Activated CD4-positive, alpha-beta T cell treated with anti-CD3 and anti-CD28 coated beads, Interleukin-2, Interleukin-6, amounts not matched to agents 100 ng/mL and 50 ng/mL, durations not matched to agents 16 hours and 8 hours (primary cell): Measurements from ENCODE around the gene CCT8L2.
"Not testable (repeated sequence)": the region's sequence is repeated elsewhere in the genome, so short reads cannot be mapped to it uniquely, and the experiment has no call there.

Experiments
- DNase-seq: peaks from one replicate; pipeline ENCODE4 v3.0.0-alpha.2; 2020

Gene CCT8L2

DNA sequence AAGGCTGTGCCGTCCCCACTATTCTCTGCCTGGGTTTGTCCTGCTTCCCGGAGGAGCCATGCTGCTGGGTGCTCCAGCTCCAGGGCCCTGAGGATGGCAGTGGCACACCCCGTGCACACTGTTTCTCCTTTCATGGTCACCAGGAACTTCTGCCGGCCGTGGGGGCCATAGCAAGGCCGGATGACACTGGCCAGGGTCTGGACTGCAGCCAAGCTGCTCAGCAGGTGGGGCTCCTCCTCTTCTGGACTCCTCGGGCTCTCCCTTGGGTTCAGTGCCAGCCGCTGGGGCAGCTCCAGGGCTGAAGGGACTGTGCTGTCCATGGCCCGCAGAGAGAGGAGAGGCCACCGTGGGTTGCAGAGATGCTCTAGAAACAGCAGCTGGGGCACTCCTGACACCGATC, 379 bp downstream of the CCT8L2 start:
- DNase-seq, result not testable (repeated sequence)

DNA sequence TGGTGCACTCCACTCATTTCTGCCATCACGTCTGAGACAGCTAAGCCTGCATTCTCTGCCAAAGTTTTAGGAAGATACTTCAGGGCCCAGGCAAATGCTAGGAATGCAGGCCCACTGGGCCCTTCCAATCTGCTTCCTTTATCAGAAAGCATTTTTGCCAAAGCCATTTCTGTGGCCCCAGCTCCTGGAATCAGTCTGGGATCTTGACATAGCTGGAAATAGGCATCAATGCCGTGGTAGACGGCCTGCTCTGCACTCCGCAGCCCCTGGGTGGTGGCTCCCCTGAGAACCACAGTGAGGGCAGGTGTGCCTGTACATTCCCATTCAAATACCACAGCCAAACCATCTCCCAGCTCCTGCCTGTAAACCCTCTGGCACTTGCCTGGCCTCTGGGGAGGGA, 1.5 kb downstream of the CCT8L2 start:
- not testable (repeated sequence) for DNase-seq

DNA sequence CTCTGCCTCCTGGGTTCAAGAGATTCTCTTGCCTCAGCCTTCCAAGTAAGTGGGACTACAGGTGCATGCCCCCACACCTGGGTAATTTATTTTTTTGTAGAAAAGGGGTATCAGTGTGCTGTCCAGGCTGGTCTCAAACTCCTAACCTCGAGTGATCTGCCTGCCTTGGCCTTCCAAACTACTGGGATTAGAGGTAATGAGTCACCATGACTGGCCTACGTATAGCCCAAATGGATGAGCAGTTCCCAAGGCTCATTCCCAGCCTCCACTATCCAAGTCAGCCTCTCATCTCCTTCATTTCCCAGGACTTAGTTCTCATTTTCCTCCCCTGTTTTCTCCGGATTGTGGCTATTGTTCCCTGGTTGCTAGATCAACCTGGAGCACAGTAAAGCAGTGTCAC, 5.6 kb downstream of the CCT8L2 start:
- DNase-seq, result no peak

DNA sequence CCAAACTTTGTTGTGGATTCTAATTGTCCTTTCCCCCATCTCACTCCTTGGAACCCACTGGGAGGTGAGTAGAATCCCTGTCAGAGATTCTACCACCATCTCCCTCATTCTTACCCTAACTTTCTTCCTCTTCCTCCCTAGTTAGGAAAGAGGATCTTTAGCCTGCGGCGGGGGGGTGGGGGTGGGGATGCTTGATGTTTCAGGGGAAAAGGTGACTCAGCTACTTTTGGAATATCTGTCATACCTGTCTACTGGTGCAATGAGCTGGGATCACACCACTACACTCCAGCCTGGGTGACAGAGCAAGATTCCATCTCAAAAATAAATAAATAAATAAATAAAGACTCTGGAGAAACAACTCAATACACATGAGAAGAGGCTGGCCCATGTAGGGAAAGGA, 6.4 kb downstream of the CCT8L2 start:
- no peak for DNase-seq

DNA sequence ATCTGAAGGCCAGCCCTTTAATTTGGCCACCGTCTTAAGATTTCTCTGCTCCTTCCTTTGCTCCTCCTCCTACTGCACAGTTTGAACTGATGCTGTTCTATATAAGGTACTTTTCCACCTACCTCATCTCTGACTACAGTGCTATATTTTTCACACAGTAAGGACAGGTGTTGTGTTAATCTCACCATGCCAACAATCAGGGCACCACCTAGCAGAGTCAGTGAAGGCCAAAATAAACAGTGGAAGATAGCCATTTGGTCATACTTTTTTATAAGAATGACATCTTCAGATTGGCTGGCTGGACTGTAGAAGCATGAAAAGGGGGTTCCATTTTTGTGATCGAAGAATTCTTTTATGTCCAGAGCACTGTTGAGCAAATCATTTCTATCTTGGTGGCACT, 11.7 kb downstream of the CCT8L2 start:
- not testable (repeated sequence) for DNase-seq

DNA sequence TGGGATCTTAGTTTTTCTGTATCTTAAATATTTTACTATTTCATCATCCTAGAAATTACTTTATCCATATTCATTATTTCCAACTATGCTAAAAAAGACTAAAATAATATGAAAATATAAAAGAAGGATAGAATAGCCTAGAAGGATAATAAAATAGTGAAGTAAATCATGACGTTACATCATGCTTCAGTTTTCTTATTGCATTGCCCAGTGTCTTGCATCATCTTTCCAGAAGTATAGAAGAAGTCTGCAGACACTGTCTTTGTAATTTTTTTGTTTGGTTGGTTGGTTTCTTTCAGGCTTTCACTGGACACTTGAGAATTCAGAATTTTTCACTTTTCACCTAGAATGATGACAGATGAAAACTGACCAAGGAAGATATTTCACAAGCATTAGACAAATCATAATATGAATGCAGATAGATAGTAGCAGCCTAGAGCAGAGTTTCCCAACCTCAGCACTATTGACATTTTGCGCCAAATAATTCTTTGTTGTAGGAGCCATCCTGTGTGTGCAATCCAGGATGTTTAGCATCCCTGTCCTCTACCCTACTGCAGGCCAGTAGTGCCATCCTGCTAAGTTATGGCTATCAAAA, 23.3 kb downstream of the CCT8L2 start:
- DNase-seq, result not testable (repeated sequence)

DNA sequence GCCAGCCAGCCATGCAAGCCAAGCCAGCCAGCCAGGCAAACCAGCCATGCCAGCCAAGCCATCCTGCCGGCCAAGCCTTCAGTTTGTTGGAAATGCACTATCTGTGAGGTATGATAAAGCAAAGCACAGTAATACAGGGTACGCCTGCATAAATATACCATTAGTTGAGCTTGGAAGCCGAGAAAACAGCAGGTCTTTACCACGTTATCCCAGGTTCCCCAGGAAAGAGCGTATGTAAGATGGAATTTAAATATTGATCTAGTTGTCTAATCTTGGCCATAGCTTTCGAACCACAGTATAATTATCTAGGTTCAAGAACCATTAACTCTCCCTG, 24.2 kb downstream of the CCT8L2 start:
- DNase-seq, result no peak

DNA sequence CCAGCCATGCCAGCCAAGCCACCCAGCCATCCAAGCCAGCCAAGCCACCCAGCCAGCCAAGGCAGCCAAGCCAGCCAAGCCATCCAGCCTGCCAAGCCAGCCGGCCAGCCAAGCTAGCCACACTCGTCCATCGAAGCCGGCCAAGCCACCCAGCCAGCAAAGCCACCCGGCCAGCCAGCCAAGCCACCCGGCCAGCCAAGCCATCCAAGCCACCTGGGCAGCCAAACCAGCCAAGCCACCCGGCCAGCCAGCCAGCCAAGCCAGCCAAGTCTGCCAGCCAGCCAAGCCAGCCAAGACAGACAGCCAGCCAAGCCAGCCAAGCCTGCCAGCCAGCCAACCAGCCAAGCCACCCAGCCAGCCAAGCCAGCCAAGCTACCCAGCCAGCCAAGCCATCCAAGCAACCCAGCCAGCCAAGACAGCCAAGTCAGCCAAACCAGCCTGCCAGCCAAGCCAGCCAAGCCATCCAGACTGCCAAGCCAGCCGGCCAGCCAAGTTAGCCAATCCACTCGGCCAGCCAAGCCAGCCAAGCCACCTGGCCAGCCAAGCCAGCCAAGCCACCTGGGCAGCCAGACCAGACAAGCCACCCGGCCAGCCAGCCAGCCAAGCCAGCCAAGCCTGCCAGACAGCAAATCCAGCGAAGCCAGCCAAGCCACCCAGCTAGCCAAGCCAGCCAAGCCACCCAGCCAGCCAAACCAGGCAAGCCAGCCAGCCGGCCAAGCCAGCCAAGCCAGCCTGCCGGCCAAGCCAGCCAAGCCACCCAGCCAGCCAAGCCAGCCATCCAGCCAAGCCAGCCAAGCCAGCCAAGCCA, 24.8 kb downstream of the CCT8L2 start:
- DNase-seq, result not testable (repeated sequence)

DNA sequence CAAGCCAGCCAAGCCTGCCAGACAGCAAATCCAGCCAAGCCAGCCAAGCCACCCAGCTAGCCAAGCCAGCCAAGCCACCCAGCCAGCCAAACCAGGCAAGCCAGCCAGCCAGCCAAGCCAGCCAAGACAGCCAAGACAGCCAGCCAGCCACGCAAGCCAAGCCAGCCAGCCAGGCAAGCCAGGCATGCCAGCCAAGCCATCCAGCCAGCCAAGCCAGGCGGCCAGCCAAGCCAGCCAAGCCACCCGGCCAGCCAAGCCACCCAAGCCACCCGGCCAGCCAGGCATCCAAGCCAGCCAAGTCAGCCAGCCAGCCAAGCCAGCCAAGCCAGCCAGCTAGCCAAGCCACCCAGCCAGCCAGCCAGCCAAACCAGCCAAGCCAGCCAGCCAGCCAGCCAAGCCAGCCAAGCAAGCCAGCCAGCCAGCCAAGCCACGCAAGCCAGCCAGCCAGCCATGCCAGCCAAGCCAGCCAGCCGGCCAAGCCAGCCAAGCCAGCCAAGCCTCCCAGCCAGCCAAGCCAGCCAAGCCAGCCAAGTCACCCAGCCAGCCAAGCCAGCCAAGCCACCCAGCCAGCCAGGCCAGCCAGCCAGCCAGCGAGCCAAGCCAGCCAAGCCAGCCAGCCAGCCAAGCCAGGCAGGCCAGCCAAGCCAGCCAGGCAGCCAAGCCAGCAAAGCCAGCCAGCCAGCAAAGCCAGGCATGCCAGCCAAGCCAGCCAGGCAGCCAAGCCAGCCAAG, 26.0 kb downstream of the CCT8L2 start:
- DNase-seq, result not testable (repeated sequence)

DNA sequence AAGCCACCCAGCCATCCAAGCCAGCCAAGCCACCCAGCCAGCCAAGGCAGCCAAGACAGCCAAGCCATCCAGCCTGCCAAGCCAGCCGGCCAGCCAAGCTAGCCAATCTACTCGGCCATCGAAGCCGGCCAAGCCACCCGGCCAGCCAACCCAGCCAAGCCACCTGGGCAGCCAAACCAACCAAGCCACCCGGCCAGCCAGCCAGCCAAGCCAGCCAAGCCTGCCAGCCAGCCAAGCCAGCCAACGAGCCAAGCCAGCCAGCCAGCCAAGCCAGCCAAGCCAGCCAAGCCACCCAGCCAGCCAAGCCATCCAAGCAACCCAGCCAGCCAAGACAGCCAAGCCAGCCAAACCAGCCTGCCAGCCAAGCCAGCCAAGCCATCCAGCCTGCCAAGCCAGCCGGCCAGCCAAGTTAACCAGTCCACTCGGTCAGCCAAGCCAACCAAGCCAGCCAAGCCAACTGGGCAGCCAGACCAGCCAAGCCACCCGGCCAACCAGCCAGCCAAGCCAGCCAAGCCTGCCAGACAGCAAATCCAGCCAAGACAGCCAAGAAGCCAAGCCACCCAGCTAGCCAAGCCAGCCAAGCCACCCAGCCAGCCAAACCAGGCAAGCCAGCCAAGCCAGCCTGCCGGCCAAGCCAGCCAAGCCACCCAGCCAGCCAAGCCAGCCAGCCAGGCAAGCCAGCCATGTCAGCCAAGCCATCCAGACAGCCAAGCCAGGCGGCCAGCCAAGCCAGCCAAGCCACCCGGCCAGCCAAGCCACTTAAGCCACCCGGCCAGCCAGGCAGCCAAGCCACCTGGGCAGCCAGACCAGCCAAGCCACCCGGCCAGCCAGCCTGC, 26.8 kb downstream of the CCT8L2 start:
- DNase-seq, result not testable (repeated sequence)

DNA sequence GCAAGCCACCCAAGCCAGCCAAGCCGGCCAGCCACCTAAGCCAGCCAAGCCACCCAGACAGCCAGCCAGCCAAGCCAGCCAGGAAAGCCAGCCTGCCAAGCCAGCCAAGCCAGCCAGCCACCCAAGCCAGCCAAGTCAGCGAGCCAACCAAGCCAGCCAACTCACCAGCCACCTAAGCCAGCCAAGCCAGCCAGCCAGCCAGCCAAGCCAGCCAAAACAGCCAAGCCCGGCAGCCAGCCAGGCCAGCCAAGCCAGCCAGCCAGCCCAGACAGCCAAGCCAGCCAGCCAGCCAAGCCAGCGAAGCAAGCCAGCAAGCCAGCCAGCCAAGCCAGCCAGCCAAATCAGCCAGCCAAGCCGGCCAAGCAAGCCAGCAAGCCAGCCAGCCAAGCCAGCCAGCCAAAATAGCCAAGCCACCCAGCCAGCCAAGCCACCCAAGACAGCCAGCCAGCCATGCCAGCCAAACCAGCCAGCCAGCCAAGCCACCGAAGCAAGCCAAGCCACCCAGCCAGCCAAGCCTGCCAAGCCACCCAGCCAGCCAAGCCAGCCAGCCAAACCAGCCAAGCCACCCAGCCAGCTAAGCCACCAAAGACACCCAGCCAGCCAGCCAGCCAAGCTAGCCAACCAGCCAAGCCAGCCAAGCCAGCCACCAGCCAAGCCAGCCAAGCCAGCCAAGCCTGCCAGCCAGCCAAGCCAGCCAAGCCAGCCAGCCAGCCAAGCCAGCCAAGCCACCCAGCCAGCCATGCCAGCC, 27.6 kb downstream of the CCT8L2 start:
- DNase-seq, result not testable (repeated sequence)

DNA sequence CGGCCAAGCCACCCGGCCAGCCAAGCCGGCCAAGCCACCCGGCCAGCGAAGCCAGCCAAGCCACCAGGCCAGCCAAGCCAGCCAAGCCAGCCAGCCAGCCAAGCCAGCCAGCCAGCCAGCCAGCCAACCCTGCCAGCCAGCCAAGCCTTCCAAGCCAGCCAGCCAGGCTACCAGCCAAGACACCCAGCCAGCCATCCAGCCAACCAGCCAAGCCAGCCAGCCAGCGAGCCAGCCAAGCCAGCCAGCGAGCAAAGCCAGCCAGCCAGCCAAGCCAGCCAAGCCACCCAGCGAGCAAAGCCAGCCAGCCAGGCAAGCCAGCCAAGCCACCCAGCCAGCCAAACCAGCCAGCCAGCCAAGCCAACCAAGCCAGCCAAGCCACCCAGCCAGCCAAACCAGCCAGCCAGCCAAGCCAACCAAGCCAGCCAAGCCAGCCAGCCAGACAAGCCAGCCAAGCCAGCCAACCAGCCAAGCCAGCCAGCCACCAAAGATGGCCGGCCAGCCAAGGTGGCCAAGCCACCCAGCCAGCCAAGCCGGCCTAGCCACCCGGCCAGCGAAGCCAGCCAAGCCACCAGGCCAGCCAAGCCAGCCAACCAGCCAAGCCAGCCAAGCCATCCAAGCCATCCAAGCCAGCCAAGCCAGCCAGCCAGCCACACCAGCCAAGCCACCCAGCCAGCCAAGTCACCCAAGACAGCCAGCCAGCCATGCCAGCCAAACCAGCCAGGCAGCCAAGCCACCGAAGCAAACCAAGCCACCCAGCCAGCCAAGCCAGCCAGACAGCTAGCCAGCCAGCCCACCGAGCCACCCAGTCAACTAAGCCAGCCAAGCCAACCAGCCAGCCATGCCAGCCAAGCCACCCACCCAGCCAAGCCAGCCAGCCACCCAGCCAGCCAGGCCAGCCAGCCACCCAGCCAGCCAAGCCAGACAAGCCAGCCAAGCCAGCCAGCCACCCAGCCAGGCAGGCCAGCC, 28.8 kb downstream of the CCT8L2 start:
- no peak for DNase-seq

DNA sequence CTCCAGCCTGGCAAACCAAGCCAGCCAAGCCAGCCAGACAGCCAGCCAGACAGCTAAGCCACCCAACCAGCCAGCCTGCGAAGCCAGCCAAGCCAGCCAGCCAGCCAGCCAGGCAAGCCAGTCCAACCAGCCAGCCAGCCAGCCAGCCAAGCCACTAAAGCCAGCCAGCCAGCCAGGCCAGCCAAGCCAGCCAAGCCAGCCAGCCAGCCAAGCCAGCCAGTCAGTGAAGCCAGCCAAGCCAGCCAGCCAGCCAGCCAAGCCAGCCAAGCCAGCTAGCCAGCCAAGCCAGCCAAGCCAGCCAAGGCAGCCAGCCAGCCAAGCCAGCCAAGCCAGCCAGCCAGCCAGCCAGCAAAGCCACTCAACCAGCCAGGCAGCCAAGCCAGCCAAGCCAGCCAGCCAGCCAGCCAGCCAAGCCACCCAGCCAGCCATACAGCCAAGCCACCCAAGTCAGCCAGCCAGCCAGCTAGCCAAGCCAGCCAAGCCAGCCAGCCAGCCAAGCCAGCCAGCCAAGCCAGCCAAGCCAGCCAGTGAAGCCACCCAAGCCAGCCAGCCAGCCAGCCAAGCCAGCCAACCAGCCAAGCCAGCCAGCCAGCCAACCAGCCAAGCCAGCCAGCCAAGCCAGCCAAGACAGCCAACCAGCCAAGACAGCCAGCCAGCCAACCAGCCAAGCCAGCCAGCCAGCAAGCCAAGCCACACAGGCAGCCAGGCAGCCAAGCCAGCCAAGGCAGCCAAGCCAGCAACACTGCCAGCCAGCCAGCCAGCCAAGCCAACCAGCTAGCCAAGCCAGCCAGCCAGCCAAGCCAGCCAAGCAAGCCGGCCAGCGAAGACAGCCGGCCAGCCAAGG, 29.7 kb downstream of the CCT8L2 start:
- DNase-seq, result no peak

DNA sequence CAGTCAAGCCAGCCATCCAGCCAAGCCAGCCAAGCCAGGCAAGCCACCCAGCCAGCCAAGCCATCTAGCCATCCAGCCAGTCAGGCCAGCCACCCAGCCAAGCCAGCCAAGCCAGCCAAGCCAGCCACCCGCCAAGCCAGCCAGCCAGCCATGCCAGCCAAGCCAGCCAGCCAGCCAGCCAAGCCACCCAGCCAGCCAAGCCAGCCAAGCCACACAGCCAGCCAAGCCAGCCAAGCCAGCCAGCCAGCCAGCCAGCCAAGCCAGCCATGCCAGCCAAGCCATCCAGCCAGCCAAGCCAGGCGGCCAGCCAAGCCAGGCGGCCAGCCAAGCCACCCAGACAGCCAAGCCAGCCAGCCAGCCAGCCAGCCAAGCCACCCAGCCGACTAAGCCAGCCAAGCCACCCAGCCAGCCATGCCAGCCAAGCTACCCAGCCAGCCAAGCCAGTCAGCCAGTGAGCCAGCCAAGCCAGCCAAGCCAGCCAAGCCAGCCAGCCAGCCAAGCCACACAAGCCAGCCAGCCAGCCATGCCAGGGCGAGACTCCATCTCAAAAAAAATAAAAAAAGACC, 31.4 kb downstream of the CCT8L2 start:
- DNase-seq, result not testable (repeated sequence)

DNA sequence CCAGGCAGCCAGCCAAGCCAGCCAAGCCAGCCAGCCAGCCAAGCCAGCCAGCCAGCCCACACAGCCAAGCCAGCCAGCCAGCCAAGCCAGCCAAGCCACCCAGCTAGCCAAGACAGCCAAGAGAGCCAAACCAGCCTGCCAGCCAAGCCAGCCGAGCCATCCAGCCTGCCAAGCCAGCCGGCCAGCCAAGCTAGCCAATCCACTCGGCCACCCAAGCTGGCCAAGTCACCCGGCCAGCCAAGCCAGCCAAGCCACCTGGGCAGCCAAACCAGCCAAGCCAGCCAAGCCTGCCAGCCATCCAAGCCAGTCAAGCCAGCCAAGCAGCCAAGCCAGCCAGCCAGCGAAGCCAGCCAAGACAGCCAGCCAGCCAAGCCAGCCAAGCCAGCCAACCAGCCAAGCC, 32.0 kb downstream of the CCT8L2 start:
- not testable (repeated sequence) for DNase-seq

DNA sequence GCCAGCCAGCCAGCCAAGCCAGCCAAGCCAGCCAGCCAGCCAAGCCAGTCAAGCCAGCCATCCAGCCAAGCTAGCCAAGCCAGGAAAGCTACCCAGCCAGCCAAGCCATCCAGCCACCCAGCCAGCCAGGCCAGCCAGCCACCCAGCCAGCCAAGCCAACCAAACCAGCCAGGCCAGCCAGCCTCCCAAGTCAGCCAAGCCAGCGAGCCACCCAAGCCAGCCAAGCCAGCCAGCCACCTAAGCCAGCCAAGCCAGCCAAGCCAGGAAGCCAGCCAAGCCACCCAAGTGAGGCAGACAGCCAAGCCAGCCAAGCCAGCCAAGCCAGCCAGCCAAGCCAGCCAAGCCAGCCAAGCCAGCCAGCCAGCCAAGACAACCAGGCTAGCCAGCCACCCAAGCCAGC, 32.6 kb downstream of the CCT8L2 start:
- not testable (repeated sequence) for DNase-seq

DNA sequence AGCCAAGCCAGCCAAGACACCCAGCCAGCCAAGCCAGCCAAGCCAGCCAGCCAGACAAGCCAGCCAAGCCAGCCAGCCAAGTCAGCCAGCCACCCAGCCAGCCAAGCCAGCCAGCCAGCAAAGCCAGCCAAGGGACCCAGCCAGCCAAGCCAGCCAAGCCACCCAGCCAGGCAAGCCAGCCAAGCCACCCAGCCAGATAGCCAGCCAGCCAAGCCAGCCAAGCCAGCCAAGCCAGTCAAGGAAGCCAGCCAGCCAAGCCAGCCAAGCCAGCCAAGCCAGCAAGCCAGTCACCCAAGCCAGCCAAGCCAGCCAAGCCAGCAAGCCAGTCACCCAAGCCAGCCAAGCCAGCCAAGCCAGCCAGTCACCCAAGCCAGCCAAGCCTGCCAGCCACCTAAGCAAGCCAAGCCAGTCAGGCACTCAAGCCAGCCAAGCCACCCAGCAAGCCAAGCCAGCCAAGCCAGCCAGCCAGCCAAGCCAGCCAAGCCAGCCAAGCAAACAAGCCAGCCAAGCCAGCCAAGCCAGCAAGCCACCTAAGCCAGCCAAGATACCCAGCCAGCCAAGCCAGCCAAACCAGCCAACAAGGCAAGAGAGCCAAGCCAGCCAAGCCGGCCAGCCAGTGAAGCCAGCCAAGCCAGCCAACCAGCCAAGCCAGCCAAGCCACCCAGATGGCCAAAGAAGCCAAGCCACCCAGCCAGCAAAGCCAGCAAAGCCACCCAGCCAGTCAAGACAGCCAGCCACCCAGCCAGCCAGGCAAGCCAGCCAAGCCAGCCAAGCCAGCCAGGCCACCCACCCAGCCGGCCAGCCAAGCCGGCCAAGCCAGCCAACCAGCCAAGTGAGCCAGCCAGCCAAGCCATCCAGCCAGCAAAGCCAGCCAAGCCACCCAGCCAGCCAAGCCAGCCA, 33.3 kb downstream of the CCT8L2 start:
- no peak for DNase-seq

DNA sequence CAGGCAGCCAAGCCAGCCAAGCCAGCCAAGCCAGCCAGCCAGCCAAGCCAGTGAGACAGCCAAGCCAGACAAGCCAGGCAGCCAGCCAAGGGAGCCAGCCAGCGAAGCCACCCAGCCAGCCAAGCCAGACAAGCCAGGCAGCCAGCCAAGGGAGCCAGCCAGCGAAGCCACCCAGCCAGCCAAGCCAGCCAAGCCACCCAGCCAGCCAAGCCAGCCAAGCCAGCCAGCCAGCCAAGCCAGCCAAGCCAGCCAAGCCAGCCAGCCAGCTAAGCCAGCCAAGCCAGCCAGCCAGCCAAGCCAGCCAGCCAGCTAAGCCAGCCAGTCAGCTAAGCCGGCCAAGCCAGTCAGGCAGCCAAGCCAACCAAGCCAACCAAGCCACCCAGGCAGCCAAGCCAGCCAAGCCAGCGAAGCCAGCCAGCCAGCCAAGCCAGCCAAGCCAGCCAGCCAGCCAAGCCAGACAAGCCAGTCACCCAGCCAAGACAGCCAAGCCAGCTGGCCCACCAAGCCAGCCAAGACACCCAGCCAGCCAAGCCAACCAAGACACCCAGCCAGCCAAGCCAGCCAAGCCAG, 34.1 kb downstream of the CCT8L2 start:
- not testable (repeated sequence) for DNase-seq
